SU-DHL-6 (cell line): ENCODE data around the gene ANKRD40CL.

Experiments used
- H2AFZ ChIP-seq: fragments of 200-600 bp; sonication (generic); 2 replicates; pipeline ENCODE4 v1.6.1; 2014; ENCODE audit warnings: low read depth, mild to moderate bottlenecking, moderate library complexity, mixed read lengths, antibody characterized with exemption, low read length; ENCODE audit not compliant: severe bottlenecking
- H3F3A ChIP-seq: fragments of 200-600 bp; shearing (Covaris generic); 2 replicates; pipeline ENCODE4 v1.6.0; 2016; ENCODE audit warnings: antibody characterized with exemption, mild to moderate bottlenecking; ENCODE audit not compliant: insufficient read depth
- H3K27ac ChIP-seq: fragments of 200-600 bp; sonication (generic); 2 replicates; pipeline ENCODE4 v1.5.1; 2016; ENCODE audit warnings: low read depth, mild to moderate bottlenecking, low read length, moderate library complexity, mixed read lengths
- H3K27me3 ChIP-seq: fragments of 200-600 bp; sonication (generic), shearing (Covaris generic); 2 replicates; pipeline ENCODE4 v1.6.0; 2014; ENCODE audit warnings: mild to moderate bottlenecking, low read length
- H3K36me3 ChIP-seq: fragments of 200-600 bp; sonication (generic); 2 replicates; pipeline ENCODE4 v1.6.1; 2014; ENCODE audit warnings: mild to moderate bottlenecking, low read length, mixed read lengths
- H3K4me2 ChIP-seq: fragments of 300-600, 200-600 bp; shearing (Covaris generic), sonication (generic); 2 replicates; pipeline ENCODE4 v1.6.0; 2014; ENCODE audit warnings: low read length, low read depth, mild to moderate bottlenecking; ENCODE audit not compliant: poor library complexity, severe bottlenecking
- H3K4me3 ChIP-seq: fragments of 200-600 bp; sonication (generic); 2 replicates; pipeline ENCODE4 v1.5.1; 2014; ENCODE audit warnings: antibody characterized with exemption, low read length, mild to moderate bottlenecking, mixed read lengths; ENCODE audit not compliant: insufficient read depth, poor library complexity, severe bottlenecking
- H3K79me2 ChIP-seq: fragments of 200-600 bp; sonication (generic); 2 replicates; pipeline ENCODE4 v1.6.1; 2014; ENCODE audit warnings: mild to moderate bottlenecking, low read length, moderate library complexity; ENCODE audit not compliant: insufficient read depth
- H3K9ac ChIP-seq: fragments of 200-600 bp; sonication (generic); 2 replicates; pipeline ENCODE4 v1.7.0; 2014; ENCODE audit warnings: mild to moderate bottlenecking, low read length
- H3K9me2 ChIP-seq: fragments of 200-600 bp; sonication (generic); replicated peaks from 2 replicates; pipeline ENCODE4 v1.6.1; 2014; ENCODE audit warnings: low read length; ENCODE audit not compliant: insufficient read depth
- H3K9me3 ChIP-seq: fragments of 200-600 bp; sonication (generic); 2 replicates; pipeline ENCODE4 v1.6.1; 2014; ENCODE audit warnings: low read length, mixed read lengths; ENCODE audit not compliant: insufficient read depth
- H4K20me1 ChIP-seq: fragments of 200-600 bp; sonication (generic); 2 replicates; pipeline ENCODE4 v1.6.1; 2014; ENCODE audit warnings: low read depth, mild to moderate bottlenecking, antibody characterized with exemption, low read length, moderate library complexity, mixed read lengths
- EZH2phosphoT487 ChIP-seq: fragments of 200-600 bp; sonication (generic), shearing (Covaris generic); conservative IDR thresholded peaks from 2 replicates; pipeline ENCODE4 v1.6.1; 2018; ENCODE audit warnings: mild to moderate bottlenecking, antibody characterized with exemption, low read length, moderate library complexity, mixed read lengths
- TF ChIP-seq, protein P1 (sequence below): fragments of 200-600 bp; sonication (generic); IDR thresholded peaks from one replicate; pipeline ENCODE4 v1.5.1; 2017; ENCODE audit warnings: antibody characterized with exemption, mild to moderate bottlenecking, low read length, moderate library complexity; ENCODE audit not compliant: insufficient read depth, poor library complexity, severe bottlenecking

Gene ANKRD40CL, protein sequence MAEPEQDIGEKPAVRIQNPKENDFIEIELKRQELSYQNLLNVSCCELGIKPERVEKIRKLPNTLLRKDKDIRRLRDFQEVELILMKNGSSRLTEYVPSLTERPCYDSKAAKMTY

DNA sequence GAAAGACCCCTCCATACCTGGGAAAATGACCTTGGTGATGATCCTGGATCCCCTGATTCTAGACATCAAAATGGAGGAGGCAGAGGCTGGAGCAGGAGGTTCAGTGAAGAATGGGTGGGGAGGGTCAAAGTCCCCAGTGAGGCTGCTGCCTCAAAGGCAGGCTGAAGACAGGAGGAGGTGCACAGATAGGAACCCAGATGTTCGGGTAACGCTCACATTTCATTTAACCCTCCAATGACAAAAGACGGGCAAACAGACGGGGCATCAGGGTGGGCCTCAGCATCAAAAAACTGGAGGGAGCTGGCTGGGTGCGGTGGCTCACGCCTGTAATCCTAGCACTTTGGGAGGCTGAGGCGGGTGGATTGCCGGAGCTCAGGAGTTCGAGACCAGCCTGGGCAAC is at the start of gene ANKRD40CL:
Gene ANKRD40CL, minus strand, starts transcription at position 73 of the 400 bp plus-strand sequence. CDS start 605 bp downstream, outside the sequence.
- Histone ChIP-seq H2AFZ (no peak within 1 kb of the TSS), H3K79me2 (no peaks in the 10 kb centered on the region), H3K27ac (no peak within 1 kb of the TSS), H3K4me2 (no peak within 1 kb of the TSS), H3K9me2 (no peaks in the 10 kb centered on the region), H3K36me3 (no peaks in the 10 kb centered on the region), H3K27me3 (no peaks in the 10 kb centered on the region), H3F3A (no peaks in the 10 kb centered on the region), H3K9me3 (no peaks in the 10 kb centered on the region), H4K20me1 (no peaks in the 10 kb centered on the region), H3K9ac (no peak within 1 kb of the TSS), H3K4me3 (no peak within 1 kb of the TSS)
- TF ChIP-seq, protein P1, sequence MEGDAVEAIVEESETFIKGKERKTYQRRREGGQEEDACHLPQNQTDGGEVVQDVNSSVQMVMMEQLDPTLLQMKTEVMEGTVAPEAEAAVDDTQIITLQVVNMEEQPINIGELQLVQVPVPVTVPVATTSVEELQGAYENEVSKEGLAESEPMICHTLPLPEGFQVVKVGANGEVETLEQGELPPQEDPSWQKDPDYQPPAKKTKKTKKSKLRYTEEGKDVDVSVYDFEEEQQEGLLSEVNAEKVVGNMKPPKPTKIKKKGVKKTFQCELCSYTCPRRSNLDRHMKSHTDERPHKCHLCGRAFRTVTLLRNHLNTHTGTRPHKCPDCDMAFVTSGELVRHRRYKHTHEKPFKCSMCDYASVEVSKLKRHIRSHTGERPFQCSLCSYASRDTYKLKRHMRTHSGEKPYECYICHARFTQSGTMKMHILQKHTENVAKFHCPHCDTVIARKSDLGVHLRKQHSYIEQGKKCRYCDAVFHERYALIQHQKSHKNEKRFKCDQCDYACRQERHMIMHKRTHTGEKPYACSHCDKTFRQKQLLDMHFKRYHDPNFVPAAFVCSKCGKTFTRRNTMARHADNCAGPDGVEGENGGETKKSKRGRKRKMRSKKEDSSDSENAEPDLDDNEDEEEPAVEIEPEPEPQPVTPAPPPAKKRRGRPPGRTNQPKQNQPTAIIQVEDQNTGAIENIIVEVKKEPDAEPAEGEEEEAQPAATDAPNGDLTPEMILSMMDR = no peak
- TF ChIP-seq EZH2phosphoT487 = no peak

GRCh38 chr17:50816271-50816670 is 49.0 kb upstream of the ANKRD40CL start:
- Histone ChIP-seq H3F3A (no peaks in the 10 kb centered on the region), H3K27ac (no peak overlapping the region), H3K36me3 (no peaks in the 10 kb centered on the region), H3K4me3 (no peak overlapping the region), H2AFZ (no peak overlapping the region), H4K20me1 (no peaks in the 10 kb centered on the region), H3K27me3 (no peaks in the 10 kb centered on the region), H3K79me2 (no peaks in the 10 kb centered on the region), H3K9ac (no peak overlapping the region), H3K9me2 (no peaks in the 10 kb centered on the region), H3K9me3 (no peaks in the 10 kb centered on the region), H3K4me2 (no peak overlapping the region)
- TF ChIP-seq, protein P1 = no peak
- TF ChIP-seq EZH2phosphoT487 = no peak

- Histone ChIP-seq H3K4me3 (no peak overlapping the region), H3K9me3 (no peaks in the 10 kb centered on the region), H3K4me2 (no peak overlapping the region), H3K9me2 (no peaks in the 10 kb centered on the region), H3K79me2 (no peaks in the 10 kb centered on the region), H3F3A (no peaks in the 10 kb centered on the region), H4K20me1 (no peaks in the 10 kb centered on the region), H2AFZ (no peak overlapping the region), H3K9ac (no peak overlapping the region), H3K27ac (no peak overlapping the region), H3K27me3 (no peaks in the 10 kb centered on the region), H3K36me3 (no peaks in the 10 kb centered on the region)
- TF ChIP-seq, protein P1 = no peak
- TF ChIP-seq EZH2phosphoT487 = no peak
These were observed 48.1 kb upstream of the ANKRD40CL start for GRCh38 chr17:50815400-50815799.
